Naive thymus-derived CD8-positive, alpha-beta T cell (primary cell): ENCODE data around the gene TEX26. TPM values are rescaled to one million over a fixed set of nuclear protein-coding genes. Genes with fewer than 3 reads are reported as not detected.

Source experiments
- ATAC-seq, 2 donors: fragments of 150-1000 bp; cut with Tn5 transposase in 1 of 2; sonication (Bioruptor Pico), chemical (Tn5 transposase) in 1 of 2; 1 replicate in 1 of 2; 2 replicates in 1 of 2; pipeline ENCODE4 v1.10.0; 2021; ENCODE audit warnings: mild to moderate bottlenecking in 2 of 2, moderate library complexity in 2 of 2
- POLR2A ChIA-PET: fragments of 350-600 bp; sonication (Branson Sonifier 250); formaldehyde crosslinking; loops from one replicate; lab custom pipeline; 2021; ENCODE audit warnings: antibody characterized with exemption; lab: Charles Lee
- DNase-seq, 10 donors: peaks; one replicate each; pipeline versions ENCODE4 v3.0.0 to v3.0.0-alpha.2; 2020 to 2022
- H3K27ac Mint-ChIP-seq, 10 donors: one replicate each; pipeline ENCODE4 v1.8.0; 2020 to 2022; ENCODE audit warnings: mild to moderate bottlenecking in 10 of 10, mixed read lengths in 10 of 10, moderate library complexity in 4 of 10, inconsistent platforms in 1 of 10
- H3K27me3 Mint-ChIP-seq, 5 donors: one replicate each; pipeline ENCODE4 v1.8.0; 2021 to 2022; ENCODE audit warnings: mixed read lengths in 5 of 5
- H3K36me3 Mint-ChIP-seq, 3 donors: one replicate each; pipeline ENCODE4 v1.8.0; 2020 to 2022; ENCODE audit warnings: mixed read lengths in 3 of 3, mild to moderate bottlenecking in 2 of 3, inconsistent platforms in 1 of 3
- H3K4me1 Mint-ChIP-seq, 4 donors: one replicate each; pipeline ENCODE4 v1.8.0; 2021 to 2022; ENCODE audit warnings: mixed read lengths in 4 of 4
- H3K4me3 Mint-ChIP-seq, 10 donors: one replicate each; pipeline ENCODE4 v1.8.0; 2020 to 2022; ENCODE audit warnings: mild to moderate bottlenecking in 10 of 10, mixed read lengths in 10 of 10, moderate library complexity in 6 of 10, inconsistent platforms in 1 of 10
- H3K9me3 Mint-ChIP-seq, 9 donors: one replicate each; pipeline ENCODE4 v1.8.0; 2020 to 2022; ENCODE audit warnings: mixed read lengths in 9 of 9, mild to moderate bottlenecking in 3 of 9, inconsistent platforms in 1 of 9, moderate library complexity in 1 of 9
- polyA plus RNA-seq, 3 donors: library from polyadenylated mRNA; unstranded; fragments of 300-500 nt; fragmentation: Illumina TruSeq; gene quantifications; one replicate each; pipeline ENCODE4 v1.2.3, GENCODE V29; 2021
- total RNA-seq, 8 experiments: library from RNA in 2 of 8; stranded (reverse) in 2 of 8; gene quantifications; one replicate each; pipeline ENCODE4 v1.2.3 and lab custom pipeline; 2021 to 2026

TEX26 gene
- total and polyA plus RNA-seq, 5 experiments from 2014 or later, result not detected

DNA sequence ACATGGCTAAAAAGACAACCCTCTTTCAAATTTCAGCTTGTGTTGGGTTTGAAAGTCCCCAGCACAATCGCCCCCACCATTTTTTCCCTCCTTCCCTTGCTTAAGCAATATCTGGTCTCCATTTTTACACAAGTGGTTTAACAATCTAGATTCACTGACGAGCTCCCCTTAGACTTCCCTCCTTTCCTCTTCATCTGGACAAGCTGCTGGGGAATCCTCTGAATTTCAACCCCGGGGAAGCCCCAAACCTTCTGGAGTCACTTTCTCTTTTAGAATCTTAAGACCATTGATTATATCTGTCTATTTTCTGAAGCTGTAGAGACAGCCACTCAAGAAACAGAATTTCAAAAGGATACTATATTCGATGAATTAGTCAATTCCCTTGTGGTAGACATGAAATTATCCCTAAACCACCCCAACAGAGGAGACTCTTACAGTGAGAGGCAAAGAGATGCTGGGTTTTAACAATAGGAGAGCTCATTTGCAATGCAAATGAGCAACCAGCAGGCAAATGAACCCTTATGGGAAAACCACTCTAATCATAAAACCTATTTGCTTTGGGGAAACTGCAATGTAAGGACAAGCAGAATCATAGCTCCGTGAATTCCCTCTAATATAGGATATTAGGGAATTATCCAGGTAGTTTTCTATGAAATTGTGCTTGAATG lies 78.9 kb downstream of the TEX26 start:
- Mint-ChIP-seq H3K9me3 (no peaks in the 10 kb centered on the region), H3K4me3 (no peak overlapping the region), H3K4me1 (no peaks in the 10 kb centered on the region), H3K27ac (no peak overlapping the region), H3K36me3 (no peaks in the 10 kb centered on the region), H3K27me3 (peaks cover 6 to 46% (median 17%) of the 10 kb centered on the region in 5 donors)
- ATAC-seq, result no peak
- DNase-seq, result no peak
- POLR2A ChIA-PET, result no interaction called here

DNA sequence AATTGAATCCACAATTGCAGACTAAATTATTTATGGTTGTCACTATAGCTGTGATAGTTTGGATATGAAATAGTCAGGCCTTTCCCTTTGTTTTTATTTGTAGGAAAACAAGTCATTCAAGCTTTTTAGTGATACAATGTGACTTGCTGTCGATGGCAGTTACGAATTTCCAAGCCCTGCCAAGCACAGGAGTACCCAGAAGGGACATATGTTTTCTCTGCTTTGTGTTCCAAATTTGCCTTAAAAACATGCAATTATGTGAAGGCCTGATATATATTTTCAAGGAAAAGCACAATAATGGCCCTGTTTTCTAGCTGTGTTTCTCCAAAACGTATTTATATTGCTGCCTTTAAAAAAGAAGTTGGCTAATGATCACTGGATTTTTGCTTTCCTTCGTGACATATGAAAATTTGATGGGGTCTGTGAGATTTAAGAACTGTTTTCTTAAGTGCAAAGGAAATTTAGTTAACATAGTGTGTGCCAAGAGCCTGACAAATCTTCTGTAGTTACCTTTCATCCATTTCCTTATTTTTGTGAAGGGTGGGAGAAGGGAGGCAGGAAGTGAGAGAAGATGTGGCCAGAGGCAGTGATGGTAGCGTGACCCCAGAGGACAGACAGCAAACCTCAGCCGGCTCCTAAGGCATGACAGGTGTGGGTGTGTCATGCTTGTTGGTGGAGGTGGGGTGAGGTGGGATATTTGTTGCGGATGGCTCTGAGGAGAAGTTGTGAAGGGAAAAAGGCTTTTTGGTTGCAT lies 79.6 kb downstream of the TEX26 start:
- H3K36me3 Mint-ChIP-seq, result no peaks in the 10 kb centered on the region
- no peaks in the 10 kb centered on the region for H3K9me3 Mint-ChIP-seq
- H3K4me1 Mint-ChIP-seq, result no peaks in the 10 kb centered on the region
- H3K27ac Mint-ChIP-seq, result no peak overlapping the region
- DNase-seq, result no peak
- peaks cover 6 to 52% (median 19%) of the 10 kb centered on the region in 5 donors for H3K27me3 Mint-ChIP-seq
- H3K4me3 Mint-ChIP-seq, result no peak overlapping the region
- ATAC-seq, result no peak
- POLR2A ChIA-PET, result no interaction called here

DNA sequence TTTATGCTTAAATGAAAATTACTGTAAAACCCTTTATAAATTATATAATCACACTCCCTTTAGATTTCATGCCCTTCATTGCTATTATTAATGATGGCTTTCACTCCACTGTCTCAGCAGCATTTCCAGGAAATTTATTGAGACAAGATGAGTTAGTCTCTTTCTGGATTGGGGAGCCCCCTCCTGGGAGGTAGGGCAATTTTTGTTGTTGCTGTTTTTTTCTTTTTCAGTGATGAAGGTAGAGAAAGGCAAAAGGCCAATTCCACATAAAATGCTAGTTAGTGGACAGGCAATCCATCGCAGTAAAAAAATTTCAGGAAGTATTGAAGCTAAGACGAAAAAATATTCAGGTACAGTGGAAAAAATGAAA lies 80.2 kb downstream of the TEX26 start:
- POLR2A ChIA-PET, result no interaction called here
- peaks cover 6 to 57% (median 20%) of the 10 kb centered on the region in 5 donors for H3K27me3 Mint-ChIP-seq
- no peak for ATAC-seq
- H3K36me3 Mint-ChIP-seq, result peaks cover 0 to 2% (median 0%) of the 10 kb centered on the region in 3 donors
- no peaks in the 10 kb centered on the region for H3K4me1 Mint-ChIP-seq
- peaks cover 0 to 2% (median 0%) of the 10 kb centered on the region in 9 donors for H3K9me3 Mint-ChIP-seq
- no peak overlapping the region for H3K4me3 Mint-ChIP-seq
- no peak for DNase-seq
- H3K27ac Mint-ChIP-seq, result no peak overlapping the region

DNA sequence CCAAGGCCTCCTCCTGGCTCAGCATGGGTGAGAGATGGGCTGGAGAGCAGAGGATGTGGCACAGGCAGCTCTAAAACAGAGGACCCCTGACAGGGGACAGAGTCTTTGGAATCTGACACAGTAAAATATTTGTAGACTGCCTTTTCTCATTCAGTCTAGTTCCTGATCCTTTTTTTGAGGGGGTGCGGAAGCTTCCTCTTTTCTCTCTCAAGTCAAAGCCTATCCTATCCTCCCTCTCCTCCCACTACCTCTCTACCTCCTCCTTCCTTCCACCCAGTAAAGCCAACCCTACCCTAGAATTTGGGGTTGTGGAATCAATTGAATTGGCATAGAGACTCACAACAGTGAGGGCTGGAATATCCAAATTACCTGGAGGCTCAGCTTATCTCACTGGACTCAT lies 82.0 kb downstream of the TEX26 start:
- Mint-ChIP-seq H3K27me3 (peaks cover 9 to 62% (median 19%) of the 10 kb centered on the region in 5 donors), H3K4me1 (no peaks in the 10 kb centered on the region), H3K36me3 (peaks cover 0 to 4% (median 0%) of the 10 kb centered on the region in 3 donors), H3K9me3 (peaks cover 0 to 7% (median 0%) of the 10 kb centered on the region in 9 donors), H3K27ac (no peak overlapping the region), H3K4me3 (no peak overlapping the region)
- no peak for ATAC-seq
- DNase-seq, result no peak
- POLR2A ChIA-PET, result no interaction called here

DNA sequence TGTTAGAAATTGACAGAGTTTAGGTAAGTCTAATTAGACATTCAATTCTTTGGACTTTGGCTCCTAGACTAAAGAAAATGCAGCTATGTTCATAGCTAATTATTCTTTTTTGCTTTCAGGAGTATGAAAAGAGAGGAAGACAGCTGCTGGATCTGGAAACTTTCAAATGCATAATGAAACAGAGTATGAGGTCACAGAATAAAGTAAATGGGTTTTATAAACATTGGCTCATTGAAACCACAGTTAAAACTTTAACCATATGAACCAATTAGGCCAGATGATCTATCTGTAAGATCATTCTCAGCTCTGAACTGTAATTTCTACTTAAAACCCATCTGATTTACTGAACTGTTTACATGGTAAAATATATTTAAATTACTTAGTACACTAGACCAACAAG lies 82.7 kb downstream of the TEX26 start:
- Mint-ChIP-seq H3K27ac (no peak overlapping the region), H3K4me3 (no peak overlapping the region), H3K9me3 (peaks cover 0 to 7% (median 0%) of the 10 kb centered on the region in 9 donors), H3K36me3 (peaks cover 0 to 4% (median 0%) of the 10 kb centered on the region in 3 donors), H3K27me3 (peaks cover 6 to 57% (median 19%) of the 10 kb centered on the region in 5 donors), H3K4me1 (no peaks in the 10 kb centered on the region)
- POLR2A ChIA-PET, result no interaction called here
- no peak for DNase-seq
- ATAC-seq, result no peak

DNA sequence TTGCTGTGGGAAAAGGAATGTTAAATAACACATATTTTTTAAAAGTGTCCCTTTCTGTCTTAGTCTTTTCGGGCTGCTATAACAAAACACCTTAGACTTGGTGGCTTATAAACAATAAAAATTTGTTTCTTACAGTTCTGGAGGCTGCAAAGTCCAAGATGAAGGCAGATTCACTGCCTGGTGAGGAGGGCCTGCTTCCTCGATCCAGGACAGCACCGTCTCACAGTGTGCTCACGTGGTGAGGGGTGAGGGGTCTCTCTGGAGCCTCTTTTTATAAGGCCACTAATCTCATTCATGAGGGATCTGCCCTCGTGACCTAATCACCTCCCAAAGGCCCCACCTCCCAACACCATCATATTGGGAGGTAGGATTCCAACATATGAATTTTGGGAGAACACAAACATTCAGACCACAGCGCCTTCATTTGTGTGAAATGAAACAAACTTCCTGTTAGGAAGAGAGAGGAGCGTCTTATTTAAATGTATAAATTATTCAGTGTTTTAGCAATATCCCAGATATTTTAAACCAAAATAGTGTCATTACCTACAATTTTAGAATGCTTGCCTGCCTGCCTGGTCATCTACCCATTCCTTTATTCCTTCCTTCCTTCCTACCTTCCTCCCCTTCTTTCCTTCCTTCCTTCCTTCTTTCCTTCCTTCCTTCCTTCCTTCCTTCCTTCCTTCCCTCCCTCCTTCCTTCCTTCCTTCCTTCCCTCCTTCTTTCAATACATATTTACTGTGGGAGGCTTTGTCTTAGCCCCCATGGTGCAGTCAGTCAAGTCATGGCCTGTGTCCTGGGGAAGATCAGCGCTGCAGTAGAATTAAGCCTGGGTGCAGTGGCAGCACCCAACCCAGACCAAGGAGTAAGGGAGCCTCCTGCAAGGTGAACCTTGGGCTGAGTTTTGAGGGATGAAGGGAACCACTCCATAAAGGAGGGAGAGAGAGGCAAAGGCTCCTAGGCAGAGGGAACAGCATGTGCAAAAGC lies 84.2 kb downstream of the TEX26 start:
- peaks cover 0 to 7% (median 0%) of the 10 kb centered on the region in 9 donors for H3K9me3 Mint-ChIP-seq
- H3K4me3 Mint-ChIP-seq, result no peak overlapping the region

DNA sequence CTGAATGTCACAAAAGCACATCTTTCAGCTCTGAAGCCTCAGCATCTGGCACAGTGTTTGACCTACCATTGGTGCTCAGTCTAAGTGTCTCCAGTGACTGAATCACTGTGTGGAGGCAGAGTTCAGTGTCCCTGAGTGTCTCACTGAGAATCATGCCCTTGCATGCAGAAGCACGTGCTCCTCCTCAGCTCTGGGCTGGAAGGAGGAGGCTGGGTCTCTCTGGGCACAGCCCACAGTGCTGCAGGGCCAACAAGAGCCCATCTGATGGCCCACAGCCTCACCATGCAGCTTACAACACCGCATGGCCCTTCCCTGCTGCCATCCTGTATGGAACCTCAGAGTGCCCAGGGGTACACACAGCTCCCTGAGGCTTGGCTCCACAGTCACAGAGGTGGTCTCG lies 86.1 kb downstream of the TEX26 start:
- H3K27ac Mint-ChIP-seq, result no peak overlapping the region

More for the DNA sequence above, 84.2 kb downstream of the TEX26 start:
- peaks cover 9 to 57% (median 23%) of the 10 kb centered on the region in 5 donors for H3K27me3 Mint-ChIP-seq
- ATAC-seq (no peak), DNase-seq (no peak)
- peaks cover 0 to 4% (median 0%) of the 10 kb centered on the region in 3 donors for H3K36me3 Mint-ChIP-seq
- peak overlapping the region in 1 of 10 donors; percentile 33 for H3K27ac Mint-ChIP-seq
- H3K4me1 Mint-ChIP-seq, result no peaks in the 10 kb centered on the region
- POLR2A ChIA-PET, result no interaction called here

DNA sequence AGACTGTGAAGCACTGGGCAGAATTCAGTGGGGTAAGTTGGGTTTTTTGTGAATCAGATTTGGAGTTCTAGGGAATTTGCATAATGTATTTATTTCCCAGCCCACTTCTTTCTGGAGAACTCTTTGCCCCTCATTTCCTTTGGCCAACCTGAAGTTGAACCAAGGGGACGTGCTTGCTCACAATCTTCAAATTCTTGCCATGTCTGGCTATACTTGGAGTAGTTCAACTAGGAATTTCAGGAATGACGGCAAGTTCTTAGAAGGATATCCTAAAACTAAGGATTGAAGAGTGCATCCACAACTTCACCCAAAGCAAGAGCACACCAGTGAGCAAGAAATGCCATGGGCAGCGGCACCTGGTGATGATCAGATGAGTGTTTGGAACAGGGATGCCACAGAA lies 88.5 kb downstream of the TEX26 start:
- peaks cover 0 to 7% (median 0%) of the 10 kb centered on the region in 9 donors for H3K9me3 Mint-ChIP-seq
- H3K27ac Mint-ChIP-seq, result no peak overlapping the region
- POLR2A ChIA-PET, result no interaction called here
- no peak overlapping the region for H3K4me3 Mint-ChIP-seq
- peaks cover 0 to 4% (median 0%) of the 10 kb centered on the region in 3 donors for H3K36me3 Mint-ChIP-seq
- ATAC-seq (no peak), DNase-seq (no peak)
- peaks cover 11 to 56% (median 16%) of the 10 kb centered on the region in 5 donors for H3K27me3 Mint-ChIP-seq
- no peaks in the 10 kb centered on the region for H3K4me1 Mint-ChIP-seq

More for the DNA sequence above, 86.1 kb downstream of the TEX26 start:
- no peak for ATAC-seq
- Mint-ChIP-seq H3K4me1 (no peaks in the 10 kb centered on the region), H3K9me3 (peaks cover 0 to 7% (median 0%) of the 10 kb centered on the region in 9 donors), H3K4me3 (no peak overlapping the region), H3K27me3 (peaks cover 11 to 69% (median 20%) of the 10 kb centered on the region in 5 donors), H3K36me3 (peaks cover 0 to 4% (median 0%) of the 10 kb centered on the region in 3 donors)
- POLR2A ChIA-PET, result no interaction called here
- no peak for DNase-seq

DNA sequence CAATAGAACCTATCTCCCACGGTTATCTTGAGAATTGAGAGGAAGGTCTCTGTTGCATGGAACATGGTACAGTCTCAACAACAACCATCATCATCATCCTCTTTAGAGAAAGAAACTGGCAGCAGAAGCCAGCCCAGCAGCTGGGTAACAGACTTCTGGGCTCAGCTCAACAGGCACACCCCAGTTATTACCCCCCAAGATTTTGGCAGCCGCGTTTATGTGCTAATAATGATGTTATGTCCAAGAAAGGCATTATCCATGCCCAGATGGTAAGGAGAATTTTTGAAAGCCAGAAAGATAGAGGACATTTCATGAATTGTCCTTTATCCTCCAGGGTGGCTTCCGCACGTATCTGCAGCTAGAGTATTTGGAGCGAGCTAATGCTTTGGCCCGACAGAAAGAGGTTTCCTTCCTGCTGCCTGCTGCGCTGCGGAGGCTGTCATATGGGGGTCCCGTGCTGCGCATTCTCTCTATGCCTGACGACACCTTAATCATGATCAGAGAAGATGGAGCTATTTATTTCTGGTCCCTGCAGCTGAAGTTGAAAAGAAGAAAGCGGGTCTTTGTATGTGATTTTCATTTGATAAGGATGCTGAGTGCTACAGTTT lies 89.9 kb downstream of the TEX26 start:
- Mint-ChIP-seq H3K27ac (peak overlapping the region in 1 of 10 donors; percentile 35), H3K9me3 (peaks cover 0 to 7% (median 0%) of the 10 kb centered on the region in 9 donors), H3K4me3 (no peak overlapping the region), H3K4me1 (no peaks in the 10 kb centered on the region), H3K36me3 (peaks cover 0 to 4% (median 0%) of the 10 kb centered on the region in 3 donors), H3K27me3 (peaks cover 11 to 47% (median 15%) of the 10 kb centered on the region in 5 donors)
- ATAC-seq, result no peak
- POLR2A ChIA-PET, result interaction anchor here (0.7 kb wide), 1 partner anchor 307 kb away, joined by 3 read pairs; no protein-coding TSS in a partner anchor
- DNase-seq, result no peak

DNA sequence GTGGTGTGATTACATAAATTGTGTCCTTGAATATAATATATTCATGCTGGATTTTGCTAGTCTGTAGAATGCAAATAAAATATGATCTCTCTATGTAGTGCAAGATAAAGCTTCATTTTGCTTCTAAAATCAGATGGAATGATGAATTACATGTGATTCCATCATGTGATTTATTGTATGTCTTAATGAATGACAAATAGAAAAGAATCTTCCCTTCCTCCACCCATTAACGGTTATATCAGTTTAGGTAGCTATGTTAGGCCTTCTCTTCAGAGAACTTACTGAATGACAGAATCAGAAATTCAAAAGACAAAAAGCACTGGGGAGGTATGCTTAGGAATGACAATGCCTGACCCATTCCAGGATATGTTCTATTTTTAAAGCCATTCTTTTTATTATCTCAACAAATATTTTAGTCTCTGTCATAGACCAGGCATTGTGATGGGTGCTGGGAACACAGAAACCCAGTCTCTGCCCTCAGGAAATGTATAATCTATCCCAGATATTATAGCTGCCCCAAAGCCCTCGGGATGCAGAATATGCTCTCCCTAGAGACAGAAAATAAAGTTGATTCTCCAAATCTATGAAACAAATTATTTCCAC lies 90.6 kb downstream of the TEX26 start:
- Mint-ChIP-seq H3K27ac (no peak overlapping the region), H3K36me3 (no peaks in the 10 kb centered on the region), H3K4me1 (no peaks in the 10 kb centered on the region), H3K4me3 (no peak overlapping the region), H3K9me3 (peaks cover 0 to 1% (median 0%) of the 10 kb centered on the region in 9 donors), H3K27me3 (peaks cover 9 to 46% (median 16%) of the 10 kb centered on the region in 5 donors)
- DNase-seq (no peak), ATAC-seq (no peak)
- POLR2A ChIA-PET, result no interaction called here
